ENCODE data around the gene MBOAT2. TPM values are rescaled to one million over a fixed set of nuclear protein-coding genes. Genes with fewer than 3 reads are reported as not detected.

Gene MBOAT2
- total and polyA plus RNA-seq, 2 experiments from 2014 or later = 15.9 to 22.7 TPM

DNA sequence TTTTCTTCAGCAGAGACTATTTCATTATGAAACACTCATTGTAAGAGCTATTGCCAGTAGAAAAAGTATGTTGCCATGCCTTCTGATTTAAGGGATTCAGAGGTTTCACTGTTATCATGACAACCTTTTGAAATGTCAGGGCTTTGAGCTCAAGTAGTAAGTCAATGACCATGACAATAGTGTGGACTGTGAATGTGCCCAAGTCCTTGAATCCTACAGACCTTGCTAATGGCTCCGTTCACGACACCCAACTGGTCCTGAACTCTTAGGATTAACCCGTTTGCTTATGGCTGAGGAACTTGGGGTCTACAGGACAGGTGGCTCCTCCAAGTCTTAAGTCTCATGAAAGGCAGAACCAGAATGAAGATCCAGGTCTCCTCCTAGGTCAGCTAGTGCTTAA, 148.5 kb downstream of the MBOAT2 start:
- Mint-ChIP-seq H3K27me3 (ENCODE audit: insufficient read depth, low read depth, poor library complexity) (no peaks in the 10 kb centered on the region), H3K9me3 (no peaks in the 10 kb centered on the region), H3K4me1 (peaks cover 9% of the 10 kb centered on the region), H3K36me3 (ENCODE audit: low read depth) (peaks cover 2% of the 10 kb centered on the region; the same call in 2 of the 3 replicates), H3K27ac (no peak overlapping the region), H3K4me3 (no peak overlapping the region)
- TF ChIP-seq, protein P1, sequence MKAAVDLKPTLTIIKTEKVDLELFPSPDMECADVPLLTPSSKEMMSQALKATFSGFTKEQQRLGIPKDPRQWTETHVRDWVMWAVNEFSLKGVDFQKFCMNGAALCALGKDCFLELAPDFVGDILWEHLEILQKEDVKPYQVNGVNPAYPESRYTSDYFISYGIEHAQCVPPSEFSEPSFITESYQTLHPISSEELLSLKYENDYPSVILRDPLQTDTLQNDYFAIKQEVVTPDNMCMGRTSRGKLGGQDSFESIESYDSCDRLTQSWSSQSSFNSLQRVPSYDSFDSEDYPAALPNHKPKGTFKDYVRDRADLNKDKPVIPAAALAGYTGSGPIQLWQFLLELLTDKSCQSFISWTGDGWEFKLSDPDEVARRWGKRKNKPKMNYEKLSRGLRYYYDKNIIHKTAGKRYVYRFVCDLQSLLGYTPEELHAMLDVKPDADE (IDR thresholded peaks at IDR 0.05) = no peak
- 0 out of 2 replicates have a peak, but pooled peaks have one; percentile 43 for TF ChIP-seq ZNF462 (CRISPR knock-in tag; IDR thresholded peaks at IDR 0.05)
- peaks cover 3% of the 10 kb centered on the region; the same call in 1 of the 2 replicates for H3K4me1 ChIP-seq (ENCODE audit: insufficient read depth)
- H3K9me2 ChIP-seq (ENCODE audit: insufficient read depth) = no peaks in the 10 kb centered on the region
- H2AFZ ChIP-seq = no peak overlapping the region
- no peaks in the 10 kb centered on the region for H4K20me1 ChIP-seq (replicated peaks; ENCODE audit: insufficient read depth)
- H3K79me2 ChIP-seq (replicated peaks; ENCODE audit: insufficient read depth) = no peaks in the 10 kb centered on the region
- H3K27me3 ChIP-seq (ENCODE audit: insufficient read depth) = no peaks in the 10 kb centered on the region
- no peak overlapping the region for H3K4me2 ChIP-seq
- no peak overlapping the region for H3K4me3 ChIP-seq
- H3K36me3 ChIP-seq (ENCODE audit: insufficient read depth) = no peaks in the 10 kb centered on the region
- no peaks in the 10 kb centered on the region for H3F3A ChIP-seq (replicated peaks; ENCODE audit: low read depth)
- H3K27ac ChIP-seq (ENCODE audit: low read depth) = no peak overlapping the region
- peak; percentile 71 for ATAC-seq
- DNase-seq (ENCODE audit: low spot score) = peak; percentile 44

DNA sequence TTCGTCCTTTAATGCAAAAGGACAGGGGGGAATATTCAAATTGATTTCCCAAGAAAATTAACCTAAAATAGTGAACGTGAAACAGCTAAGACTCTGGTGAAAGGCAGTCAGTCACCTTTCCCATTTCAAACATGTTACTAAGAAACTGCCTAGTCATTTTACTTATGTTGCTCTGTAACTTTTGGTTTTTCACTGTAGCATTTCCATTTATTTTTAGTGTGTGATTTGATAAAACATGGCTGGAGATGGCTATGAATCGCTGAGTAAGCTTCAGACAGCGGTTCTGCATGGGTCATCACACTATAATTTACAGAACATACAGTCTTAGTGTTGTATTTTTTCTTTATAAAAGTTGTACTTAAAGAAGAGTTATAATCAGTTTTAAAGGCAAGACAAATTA, 150.1 kb downstream of the MBOAT2 start:
- no peaks in the 10 kb centered on the region for H3K27me3 Mint-ChIP-seq (ENCODE audit: insufficient read depth, low read depth, poor library complexity)
- H3K4me1 ChIP-seq (ENCODE audit: insufficient read depth) = peaks cover 3% of the 10 kb centered on the region; the same call in 1 of the 2 replicates
- H3K9me3 Mint-ChIP-seq = no peaks in the 10 kb centered on the region
- no peak overlapping the region for H3K27ac Mint-ChIP-seq
- H3F3A ChIP-seq (replicated peaks; ENCODE audit: low read depth) = no peaks in the 10 kb centered on the region
- H3K4me3 ChIP-seq = no peak overlapping the region
- ATAC-seq = no peak
- DNase-seq (ENCODE audit: low spot score) = no peak
- H3K9me2 ChIP-seq (ENCODE audit: insufficient read depth) = no peaks in the 10 kb centered on the region
- H3K4me3 Mint-ChIP-seq = no peak overlapping the region
- peaks cover 9% of the 10 kb centered on the region for H3K4me1 Mint-ChIP-seq
- H3K27me3 ChIP-seq (ENCODE audit: insufficient read depth) = no peaks in the 10 kb centered on the region
- no peaks in the 10 kb centered on the region for H3K79me2 ChIP-seq (replicated peaks; ENCODE audit: insufficient read depth)
- H3K36me3 Mint-ChIP-seq (ENCODE audit: low read depth) = peaks cover 2% of the 10 kb centered on the region; the same call in 2 of the 3 replicates
- H4K20me1 ChIP-seq (replicated peaks; ENCODE audit: insufficient read depth) = no peaks in the 10 kb centered on the region
- no peaks in the 10 kb centered on the region for H3K36me3 ChIP-seq (ENCODE audit: insufficient read depth)
- no peak overlapping the region for H2AFZ ChIP-seq
- H3K4me2 ChIP-seq = no peak overlapping the region
- no peak overlapping the region for H3K27ac ChIP-seq (ENCODE audit: low read depth)
- TF ChIP-seq JUNB (IDR thresholded peaks at IDR 0.05; ENCODE audit: unreplicated experiment) (no peak), ZNF331 (CRISPR knock-in tag; IDR thresholded peaks at IDR 0.05; ENCODE audit: low read depth) (no peak), REST (IDR thresholded peaks at IDR 0.05; ENCODE audit: unreplicated experiment) (no peak), CREB1 (CRISPR knock-in tag; IDR thresholded peaks at IDR 0.05; ENCODE audit: low read depth) (no peak), EZH2phosphoT487 (IDR thresholded peaks at IDR 0.05; ENCODE audit: unreplicated experiment) (no peak), ZNF114 (CRISPR knock-in tag; IDR thresholded peaks at IDR 0.05) (no peak), EZH2 (IDR thresholded peaks at IDR 0.05; ENCODE audit: low read depth, unreplicated experiment) (no peak)
- TF ChIP-seq, protein P1 (IDR thresholded peaks at IDR 0.05) = no peak

Data from GM23338 (cell line).